HEK293 (cell line): ENCODE measurements around the gene RTP1.

ENCODE experiments used
- CTCF ChIA-PET: fragments of 350-600 bp; formaldehyde crosslinking; extraction: SDS; loops from one replicate; lab custom pipeline; 2021; ENCODE audit warnings: antibody characterized with exemption; lab: Yijun Ruan, JAX
- POLR2A ChIA-PET: fragments of 300-600 bp; formaldehyde crosslinking; extraction: SDS; loops from one replicate; lab custom pipeline; 2020; ENCODE audit warnings: antibody characterized with exemption, inconsistent platforms; lab: Yijun Ruan, JAX
- H3K27ac ChIP-seq: fragments of 200-500 bp; sonication (Bioruptor generic); 2 replicates; pipeline ENCODE4 v1.5.1; 2014; ENCODE audit warnings: low read depth, low read length, control low read depth, inconsistent platforms; ENCODE audit errors: extremely low read depth
- H3K36me3 ChIP-seq, 2 experiments: fragments of 200-500 bp in 1 of 2; sonication (Bioruptor generic) in 1 of 2; 1 replicate in 1 of 2; 2 replicates in 1 of 2; pipeline ENCODE4 v1.5.1; 2014 to 2017; ENCODE audit warnings: inconsistent platforms in 2 of 2, low read length in 2 of 2; ENCODE audit not compliant: control insufficient read depth in 2 of 2, insufficient read depth in 1 of 2
- H3K4me1 ChIP-seq: fragments of 200-500 bp; sonication (Bioruptor generic); 2 replicates; pipeline ENCODE4 v1.5.1; 2014; ENCODE audit warnings: mild to moderate bottlenecking, low read length, inconsistent platforms; ENCODE audit not compliant: control insufficient read depth, insufficient read depth
- H3K4me3 ChIP-seq: 2 replicates; pipeline ENCODE4 v1.5.1; 2011; ENCODE audit warnings: low read depth, mild to moderate bottlenecking, control low read depth, low read length, moderate library complexity
- H3K9me3 ChIP-seq: fragments of 200-500 bp; sonication (Bioruptor generic); 2 replicates; pipeline ENCODE4 v1.5.1; 2014; ENCODE audit warnings: low read depth, low read length, inconsistent platforms; ENCODE audit not compliant: control insufficient read depth, insufficient read depth
- GLI2 ChIP-seq: fragments of 450-650 bp; formaldehyde crosslinking; IDR thresholded peaks from 2 replicates; pipeline ENCODE4; 2017; ENCODE audit warnings: missing biosample characterization, missing genetic modification characterization, low read depth, borderline replicate concordance
- GLI4 ChIP-seq: fragments of 450-650 bp; formaldehyde crosslinking; IDR thresholded peaks from 2 replicates; pipeline ENCODE4 v1.5.1; 2016; ENCODE audit warnings: missing biosample characterization, missing genetic modification characterization
- MYNN ChIP-seq: fragments of 450-650 bp; formaldehyde crosslinking; IDR thresholded peaks from 2 replicates; pipeline ENCODE4 v1.5.1; 2016; ENCODE audit warnings: missing biosample characterization, missing genetic modification characterization, borderline replicate concordance
- OVOL3 ChIP-seq: fragments of 450-650 bp; formaldehyde crosslinking; IDR thresholded peaks from 2 replicates; pipeline ENCODE4 v1.5.1; 2016; ENCODE audit warnings: missing biosample characterization, missing genetic modification characterization
- SP7 ChIP-seq: fragments of 450-650 bp; formaldehyde crosslinking; IDR thresholded peaks from 2 replicates; pipeline ENCODE4 v1.5.1; 2016; ENCODE audit warnings: missing biosample characterization, missing genetic modification characterization
- TCF7L2 ChIP-seq: IDR thresholded peaks from 2 replicates; pipeline ENCODE4 v1.6.1; 2011; ENCODE audit warnings: low read depth, mild to moderate bottlenecking, inconsistent platforms, low read length, moderate library complexity, borderline replicate concordance
- WT1 ChIP-seq: fragments of 450-650 bp; formaldehyde crosslinking; IDR thresholded peaks from 2 replicates; pipeline ENCODE4 v1.5.1; 2016; ENCODE audit warnings: missing biosample characterization, missing genetic modification characterization
- YY1 ChIP-seq: fragments of 450-650 bp; formaldehyde crosslinking; IDR thresholded peaks from 2 replicates; pipeline ENCODE4 v1.5.1; 2018; ENCODE audit warnings: missing biosample characterization, missing genetic modification characterization
- ZFP3 ChIP-seq: fragments of 450-650 bp; formaldehyde crosslinking; IDR thresholded peaks from 2 replicates; pipeline ENCODE4 v1.5.1; 2016; ENCODE audit warnings: low read depth, missing biosample characterization, missing genetic modification characterization
- ZNF16 ChIP-seq: fragments of 450-650 bp; formaldehyde crosslinking; IDR thresholded peaks from 2 replicates; pipeline ENCODE4 v1.5.1; 2016; ENCODE audit warnings: low read depth, missing biosample characterization, missing genetic modification characterization
- ZNF530 ChIP-seq: fragments of 450-650 bp; formaldehyde crosslinking; IDR thresholded peaks from 2 replicates; pipeline ENCODE4 v1.5.1; 2016; ENCODE audit warnings: low read depth, missing biosample characterization, missing genetic modification characterization
- ZNF585B ChIP-seq: fragments of 450-650 bp; formaldehyde crosslinking; IDR thresholded peaks from 2 replicates; pipeline ENCODE4 v1.5.1; 2016; ENCODE audit warnings: missing biosample characterization, missing genetic modification characterization
- ZNF670 ChIP-seq: fragments of 450-650 bp; formaldehyde crosslinking; IDR thresholded peaks from 2 replicates; pipeline ENCODE4 v1.5.1; 2016; ENCODE audit warnings: missing biosample characterization, missing genetic modification characterization, low read depth
- TF ChIP-seq, protein P1 (sequence below): fragments of 450-650 bp; formaldehyde crosslinking; IDR thresholded peaks from 2 replicates; pipeline ENCODE4 v1.5.1; 2016; ENCODE audit warnings: missing biosample characterization, missing genetic modification characterization
- TF ChIP-seq, protein P2 (sequence below): fragments of 450-650 bp; formaldehyde crosslinking; IDR thresholded peaks from 2 replicates; pipeline ENCODE4 v1.5.1; 2016; ENCODE audit warnings: missing biosample characterization, missing genetic modification characterization
- TF ChIP-seq, protein P3 (sequence below): fragments of 450-650 bp; formaldehyde crosslinking; IDR thresholded peaks from 2 replicates; pipeline ENCODE4 v1.5.1; 2016; ENCODE audit warnings: missing biosample characterization, missing genetic modification characterization, borderline replicate concordance
- TF ChIP-seq, protein P4 (sequence below): fragments of 450-650 bp; formaldehyde crosslinking; IDR thresholded peaks from 2 replicates; pipeline ENCODE4 v1.5.1; 2016; ENCODE audit warnings: missing biosample characterization, missing genetic modification characterization
- TF ChIP-seq, protein P5 (sequence below): fragments of 450-650 bp; formaldehyde crosslinking; IDR thresholded peaks from 2 replicates; pipeline ENCODE4 v1.5.1; 2016; ENCODE audit warnings: missing biosample characterization, missing genetic modification characterization

The RTP1 gene

DNA sequence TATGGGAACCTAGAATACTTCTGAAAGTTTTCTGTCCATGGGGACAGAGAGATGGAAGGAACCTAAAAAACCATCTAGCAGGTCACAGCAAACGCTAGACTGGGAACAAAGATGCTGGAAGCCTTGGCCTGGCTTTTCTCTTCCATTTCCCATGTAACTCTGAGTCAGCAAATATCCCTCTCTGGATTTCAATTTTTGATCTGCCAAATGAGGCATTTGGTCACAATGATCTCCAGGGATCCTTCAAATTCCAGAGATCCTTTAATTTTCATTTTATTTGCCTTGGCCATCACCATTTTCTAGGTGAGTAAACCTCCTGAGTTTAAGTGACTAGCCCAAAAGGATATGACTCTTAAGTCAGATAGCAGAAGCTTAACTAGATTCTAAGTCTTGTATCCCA, 39.7 kb downstream of the RTP1 start:
- ChIA-PET CTCF (no interaction called here), POLR2A (no interaction called here)
- Histone ChIP-seq H3K4me3 (no peak overlapping the region), H3K27ac (no peak overlapping the region), H3K4me1 (no peaks in the 10 kb centered on the region), H3K9me3 (no peaks in the 10 kb centered on the region), H3K36me3 (no peaks in the 10 kb centered on the region)
- TF ChIP-seq YY1 (tag by site-specific recombination) = no peak
- TF ChIP-seq SP7 (tag by site-specific recombination) = no peak
- TF ChIP-seq ZFP3 (tag by site-specific recombination) = no peak
- TF ChIP-seq, protein P1, sequence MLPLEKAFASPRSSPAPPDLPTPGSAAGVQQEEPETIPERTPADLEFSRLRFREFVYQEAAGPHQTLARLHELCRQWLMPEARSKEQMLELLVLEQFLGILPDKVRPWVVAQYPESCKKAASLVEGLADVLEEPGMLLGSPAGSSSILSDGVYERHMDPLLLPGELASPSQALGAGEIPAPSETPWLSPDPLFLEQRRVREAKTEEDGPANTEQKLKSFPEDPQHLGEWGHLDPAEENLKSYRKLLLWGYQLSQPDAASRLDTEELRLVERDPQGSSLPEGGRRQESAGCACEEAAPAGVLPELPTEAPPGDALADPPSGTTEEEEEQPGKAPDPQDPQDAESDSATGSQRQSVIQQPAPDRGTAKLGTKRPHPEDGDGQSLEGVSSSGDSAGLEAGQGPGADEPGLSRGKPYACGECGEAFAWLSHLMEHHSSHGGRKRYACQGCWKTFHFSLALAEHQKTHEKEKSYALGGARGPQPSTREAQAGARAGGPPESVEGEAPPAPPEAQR (tag by site-specific recombination) = no peak
- TF ChIP-seq OVOL3 (tag by site-specific recombination) = no peak
- no peak for TF ChIP-seq ZNF670 (tag by site-specific recombination)
- TF ChIP-seq, protein P2, sequence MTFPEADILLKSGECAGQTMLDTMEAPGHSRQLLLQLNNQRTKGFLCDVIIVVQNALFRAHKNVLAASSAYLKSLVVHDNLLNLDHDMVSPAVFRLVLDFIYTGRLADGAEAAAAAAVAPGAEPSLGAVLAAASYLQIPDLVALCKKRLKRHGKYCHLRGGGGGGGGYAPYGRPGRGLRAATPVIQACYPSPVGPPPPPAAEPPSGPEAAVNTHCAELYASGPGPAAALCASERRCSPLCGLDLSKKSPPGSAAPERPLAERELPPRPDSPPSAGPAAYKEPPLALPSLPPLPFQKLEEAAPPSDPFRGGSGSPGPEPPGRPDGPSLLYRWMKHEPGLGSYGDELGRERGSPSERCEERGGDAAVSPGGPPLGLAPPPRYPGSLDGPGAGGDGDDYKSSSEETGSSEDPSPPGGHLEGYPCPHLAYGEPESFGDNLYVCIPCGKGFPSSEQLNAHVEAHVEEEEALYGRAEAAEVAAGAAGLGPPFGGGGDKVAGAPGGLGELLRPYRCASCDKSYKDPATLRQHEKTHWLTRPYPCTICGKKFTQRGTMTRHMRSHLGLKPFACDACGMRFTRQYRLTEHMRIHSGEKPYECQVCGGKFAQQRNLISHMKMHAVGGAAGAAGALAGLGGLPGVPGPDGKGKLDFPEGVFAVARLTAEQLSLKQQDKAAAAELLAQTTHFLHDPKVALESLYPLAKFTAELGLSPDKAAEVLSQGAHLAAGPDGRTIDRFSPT (tag by site-specific recombination) = no peak
- no peak for TF ChIP-seq GLI4 (tag by site-specific recombination)
- TF ChIP-seq, protein P3, sequence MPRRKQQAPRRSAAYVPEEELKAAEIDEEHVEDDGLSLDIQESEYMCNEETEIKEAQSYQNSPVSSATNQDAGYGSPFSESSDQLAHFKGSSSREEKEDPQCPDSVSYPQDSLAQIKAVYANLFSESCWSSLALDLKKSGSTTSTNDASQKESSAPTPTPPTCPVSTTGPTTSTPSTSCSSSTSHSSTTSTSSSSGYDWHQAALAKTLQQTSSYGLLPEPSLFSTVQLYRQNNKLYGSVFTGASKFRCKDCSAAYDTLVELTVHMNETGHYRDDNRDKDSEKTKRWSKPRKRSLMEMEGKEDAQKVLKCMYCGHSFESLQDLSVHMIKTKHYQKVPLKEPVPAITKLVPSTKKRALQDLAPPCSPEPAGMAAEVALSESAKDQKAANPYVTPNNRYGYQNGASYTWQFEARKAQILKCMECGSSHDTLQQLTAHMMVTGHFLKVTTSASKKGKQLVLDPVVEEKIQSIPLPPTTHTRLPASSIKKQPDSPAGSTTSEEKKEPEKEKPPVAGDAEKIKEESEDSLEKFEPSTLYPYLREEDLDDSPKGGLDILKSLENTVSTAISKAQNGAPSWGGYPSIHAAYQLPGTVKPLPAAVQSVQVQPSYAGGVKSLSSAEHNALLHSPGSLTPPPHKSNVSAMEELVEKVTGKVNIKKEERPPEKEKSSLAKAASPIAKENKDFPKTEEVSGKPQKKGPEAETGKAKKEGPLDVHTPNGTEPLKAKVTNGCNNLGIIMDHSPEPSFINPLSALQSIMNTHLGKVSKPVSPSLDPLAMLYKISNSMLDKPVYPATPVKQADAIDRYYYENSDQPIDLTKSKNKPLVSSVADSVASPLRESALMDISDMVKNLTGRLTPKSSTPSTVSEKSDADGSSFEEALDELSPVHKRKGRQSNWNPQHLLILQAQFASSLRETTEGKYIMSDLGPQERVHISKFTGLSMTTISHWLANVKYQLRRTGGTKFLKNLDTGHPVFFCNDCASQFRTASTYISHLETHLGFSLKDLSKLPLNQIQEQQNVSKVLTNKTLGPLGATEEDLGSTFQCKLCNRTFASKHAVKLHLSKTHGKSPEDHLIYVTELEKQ (tag by site-specific recombination) = no peak
- TF ChIP-seq, protein P4, sequence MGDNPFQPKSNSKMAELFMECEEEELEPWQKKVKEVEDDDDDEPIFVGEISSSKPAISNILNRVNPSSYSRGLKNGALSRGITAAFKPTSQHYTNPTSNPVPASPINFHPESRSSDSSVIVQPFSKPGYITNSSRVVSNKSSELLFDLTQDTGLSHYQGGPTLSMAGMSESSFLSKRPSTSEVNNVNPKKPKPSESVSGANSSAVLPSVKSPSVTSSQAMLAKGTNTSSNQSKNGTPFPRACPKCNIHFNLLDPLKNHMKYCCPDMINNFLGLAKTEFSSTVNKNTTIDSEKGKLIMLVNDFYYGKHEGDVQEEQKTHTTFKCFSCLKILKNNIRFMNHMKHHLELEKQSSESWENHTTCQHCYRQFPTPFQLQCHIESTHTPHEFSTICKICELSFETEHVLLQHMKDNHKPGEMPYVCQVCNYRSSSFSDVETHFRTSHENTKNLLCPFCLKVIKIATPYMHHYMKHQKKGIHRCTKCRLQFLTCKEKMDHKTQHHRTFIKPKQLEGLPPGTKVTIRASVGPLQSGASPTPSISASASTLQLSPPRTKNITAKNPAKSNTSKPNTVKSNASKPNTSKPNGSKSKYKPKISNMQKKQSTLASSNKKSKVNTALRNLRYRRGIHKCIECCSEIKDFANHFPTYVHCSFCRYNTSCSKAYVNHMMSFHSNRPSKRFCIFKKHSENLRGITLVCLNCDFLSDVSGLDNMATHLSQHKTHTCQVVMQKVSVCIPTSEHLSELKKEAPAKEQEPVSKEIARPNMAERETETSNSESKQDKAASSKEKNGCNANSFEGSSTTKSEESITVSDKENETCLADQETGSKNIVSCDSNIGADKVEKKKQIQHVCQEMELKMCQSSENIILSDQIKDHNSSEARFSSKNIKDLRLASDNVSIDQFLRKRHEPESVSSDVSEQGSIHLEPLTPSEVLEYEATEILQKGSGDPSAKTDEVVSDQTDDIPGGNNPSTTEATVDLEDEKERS (tag by site-specific recombination) = no peak
- TF ChIP-seq TCF7L2 = no peak
- no peak for TF ChIP-seq ZNF530 (tag by site-specific recombination)
- no peak for TF ChIP-seq WT1 (tag by site-specific recombination)
- TF ChIP-seq MYNN (tag by site-specific recombination) = no peak
- no peak for TF ChIP-seq ZNF16 (tag by site-specific recombination)
- no peak for TF ChIP-seq ZNF585B (tag by site-specific recombination)
- no peak for TF ChIP-seq GLI2 (tag by site-specific recombination)
- TF ChIP-seq, protein P5, sequence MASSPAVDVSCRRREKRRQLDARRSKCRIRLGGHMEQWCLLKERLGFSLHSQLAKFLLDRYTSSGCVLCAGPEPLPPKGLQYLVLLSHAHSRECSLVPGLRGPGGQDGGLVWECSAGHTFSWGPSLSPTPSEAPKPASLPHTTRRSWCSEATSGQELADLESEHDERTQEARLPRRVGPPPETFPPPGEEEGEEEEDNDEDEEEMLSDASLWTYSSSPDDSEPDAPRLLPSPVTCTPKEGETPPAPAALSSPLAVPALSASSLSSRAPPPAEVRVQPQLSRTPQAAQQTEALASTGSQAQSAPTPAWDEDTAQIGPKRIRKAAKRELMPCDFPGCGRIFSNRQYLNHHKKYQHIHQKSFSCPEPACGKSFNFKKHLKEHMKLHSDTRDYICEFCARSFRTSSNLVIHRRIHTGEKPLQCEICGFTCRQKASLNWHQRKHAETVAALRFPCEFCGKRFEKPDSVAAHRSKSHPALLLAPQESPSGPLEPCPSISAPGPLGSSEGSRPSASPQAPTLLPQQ = no peak
